ENCODE results near the gene MOGAT3. TPM values are rescaled to one million over a fixed set of nuclear protein-coding genes. Genes with fewer than 3 reads are reported as not detected.
A peak's percentile ranks its signal among the peaks of the same experiment; 100 is the strongest.

MOGAT3 gene
- total RNA-seq, 1 donor from 2014 or later = not detected

GRCh38 chr7:101216001-101216859, 15.4 kb upstream of the MOGAT3 start:
- no peak for DNase-seq (ENCODE audit: low spot score, unreplicated experiment)
- H3K4me3 Mint-ChIP-seq (ENCODE audit: low read depth) = peak overlapping the region; percentile 99
- H3K4me1 Mint-ChIP-seq (ENCODE audit: low read depth) = peaks cover 20% of the 10 kb centered on the region
- no peaks in the 10 kb centered on the region for H3K9me3 Mint-ChIP-seq (ENCODE audit: low read depth)
- TF ChIP-seq CTCF (IDR thresholded peaks at IDR 0.05; ENCODE audit: unreplicated experiment) = no peak
- H3K27me3 Mint-ChIP-seq = no peaks in the 10 kb centered on the region
- peak overlapping the region; percentile 76 for H3K27ac Mint-ChIP-seq
- peaks cover 5% of the 10 kb centered on the region for H3K36me3 Mint-ChIP-seq (ENCODE audit: insufficient read depth)

- Mint-ChIP-seq H3K36me3 (ENCODE audit: insufficient read depth) (peaks cover 14% of the 10 kb centered on the region), H3K27me3 (no peaks in the 10 kb centered on the region), H3K4me1 (ENCODE audit: low read depth) (peaks cover 8% of the 10 kb centered on the region), H3K4me3 (ENCODE audit: low read depth) (no peak overlapping the region), H3K27ac (no peak overlapping the region), H3K9me3 (ENCODE audit: low read depth) (no peaks in the 10 kb centered on the region)
- TF ChIP-seq CTCF (IDR thresholded peaks at IDR 0.05; ENCODE audit: unreplicated experiment) = no peak
- DNase-seq (ENCODE audit: low spot score, unreplicated experiment) = no peak
Measured at GRCh38 chr7:101212014-101212413, 11.2 kb upstream of the MOGAT3 start.

GRCh38 chr7:101211501-101211900, 10.7 kb upstream of the MOGAT3 start:
- Mint-ChIP-seq H3K4me1 (ENCODE audit: low read depth) (peaks cover 5% of the 10 kb centered on the region), H3K4me3 (ENCODE audit: low read depth) (no peak overlapping the region), H3K36me3 (ENCODE audit: insufficient read depth) (peaks cover 14% of the 10 kb centered on the region), H3K27me3 (no peaks in the 10 kb centered on the region), H3K27ac (no peak overlapping the region), H3K9me3 (ENCODE audit: low read depth) (no peaks in the 10 kb centered on the region)
- TF ChIP-seq CTCF (IDR thresholded peaks at IDR 0.05; ENCODE audit: unreplicated experiment) = no peak
- no peak for DNase-seq (ENCODE audit: low spot score, unreplicated experiment)

- Mint-ChIP-seq H3K36me3 (ENCODE audit: insufficient read depth) (peaks cover 15% of the 10 kb centered on the region), H3K27me3 (no peaks in the 10 kb centered on the region), H3K27ac (no peak overlapping the region), H3K4me1 (ENCODE audit: low read depth) (no peaks in the 10 kb centered on the region), H3K9me3 (ENCODE audit: low read depth) (no peaks in the 10 kb centered on the region), H3K4me3 (ENCODE audit: low read depth) (no peak overlapping the region)
- no peak for DNase-seq (ENCODE audit: low spot score, unreplicated experiment)
- no peak for TF ChIP-seq CTCF (IDR thresholded peaks at IDR 0.05; ENCODE audit: unreplicated experiment)
Measured at GRCh38 chr7:101210143-101210542, 9.3 kb upstream of the MOGAT3 start.

- H3K9me3 Mint-ChIP-seq (ENCODE audit: low read depth) = no peaks in the 10 kb centered on the region
- H3K4me3 Mint-ChIP-seq (ENCODE audit: low read depth) = no peak overlapping the region
- no peak for TF ChIP-seq CTCF (IDR thresholded peaks at IDR 0.05; ENCODE audit: unreplicated experiment)
- peaks cover 11% of the 10 kb centered on the region for H3K36me3 Mint-ChIP-seq (ENCODE audit: insufficient read depth)
- H3K27me3 Mint-ChIP-seq = peaks cover 6% of the 10 kb centered on the region
- no peaks in the 10 kb centered on the region for H3K4me1 Mint-ChIP-seq (ENCODE audit: low read depth)
- no peak overlapping the region for H3K27ac Mint-ChIP-seq
- no peak for DNase-seq (ENCODE audit: low spot score, unreplicated experiment)
Measured at GRCh38 chr7:101208794-101209193, 8.0 kb upstream of the MOGAT3 start.
